LNCAP (cell line): ENCODE measurements around the gene SGSM1.

ENCODE experiments used
- CTCF ChIP-seq: fragments of 450-650 bp; IDR thresholded peaks from 2 replicates; pipeline ENCODE4 v1.5.1; 2017; ENCODE audit warnings: mild to moderate bottlenecking

SGSM1 gene

GRCh38 chr22:24926849-24927579 lies 121.0 kb downstream of the SGSM1 start:
- TF ChIP-seq CTCF: no peak

GRCh38 chr22:24928322-24928721 lies 122.3 kb downstream of the SGSM1 start:
- TF ChIP-seq CTCF: no peak

- TF ChIP-seq CTCF: no peak
Observed at GRCh38 chr22:24930678-24931077, 124.7 kb downstream of the SGSM1 start.

GRCh38 chr22:24935771-24936483 lies 129.9 kb downstream of the SGSM1 start:
- no peak for TF ChIP-seq CTCF

- TF ChIP-seq CTCF: peak; percentile 32; the same call in 1 of the 2 replicates
Observed at GRCh38 chr22:24937114-24937513, 131.1 kb downstream of the SGSM1 start.

- peak; percentile 78 for TF ChIP-seq CTCF
Observed at GRCh38 chr22:24938741-24939341, 132.8 kb downstream of the SGSM1 start.

- no peak for TF ChIP-seq CTCF
Observed at GRCh38 chr22:24942301-24942700, 136.3 kb downstream of the SGSM1 start.
